Measurements from ENCODE around the gene ZBTB16.

ZBTB16 gene

DNA sequence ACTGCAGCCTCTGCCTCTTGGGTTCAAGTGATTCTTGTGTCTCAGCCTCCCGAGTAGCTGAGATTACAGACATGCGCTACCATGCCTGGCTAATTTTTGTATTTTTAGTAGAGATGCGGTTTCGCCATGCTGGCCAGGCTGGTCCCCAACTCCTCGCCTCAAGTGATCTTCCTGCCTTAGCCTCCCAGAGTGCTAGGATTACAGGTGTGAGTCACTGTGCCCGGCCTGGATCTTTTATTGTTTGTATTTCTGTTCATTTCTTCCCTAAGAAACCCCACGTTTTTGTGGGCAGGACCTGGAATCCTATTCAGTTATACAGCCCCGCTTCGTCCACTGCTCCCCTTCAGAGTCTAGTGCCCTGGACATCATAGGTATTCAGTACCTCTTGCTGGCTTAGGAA is 28.7 kb downstream of the ZBTB16 start:
- no peak for DNase-seq

GRCh38 chr11:114088836-114089235 is 29.3 kb downstream of the ZBTB16 start:
- no peak for DNase-seq

DNA sequence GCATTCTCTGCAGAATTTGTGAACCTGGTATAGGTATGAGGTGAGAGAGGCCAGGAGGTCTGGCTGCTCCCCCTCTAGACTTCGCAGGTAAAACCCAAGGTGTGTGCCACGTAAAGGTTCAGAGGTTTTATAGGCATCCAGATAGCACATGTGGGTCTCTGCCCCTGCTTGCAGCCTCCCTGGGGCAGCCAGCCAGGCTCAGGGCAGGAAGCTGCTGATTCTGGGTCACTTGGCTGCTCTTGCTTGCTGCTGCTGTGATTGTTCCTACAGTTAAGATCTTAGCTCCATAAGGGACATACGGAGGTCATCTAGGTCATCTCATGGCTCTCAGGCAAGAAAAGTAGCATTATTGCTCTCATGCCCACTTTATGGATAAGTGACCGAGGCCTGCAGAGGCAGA is 30.2 kb downstream of the ZBTB16 start:
- no peak for DNase-seq

DNA sequence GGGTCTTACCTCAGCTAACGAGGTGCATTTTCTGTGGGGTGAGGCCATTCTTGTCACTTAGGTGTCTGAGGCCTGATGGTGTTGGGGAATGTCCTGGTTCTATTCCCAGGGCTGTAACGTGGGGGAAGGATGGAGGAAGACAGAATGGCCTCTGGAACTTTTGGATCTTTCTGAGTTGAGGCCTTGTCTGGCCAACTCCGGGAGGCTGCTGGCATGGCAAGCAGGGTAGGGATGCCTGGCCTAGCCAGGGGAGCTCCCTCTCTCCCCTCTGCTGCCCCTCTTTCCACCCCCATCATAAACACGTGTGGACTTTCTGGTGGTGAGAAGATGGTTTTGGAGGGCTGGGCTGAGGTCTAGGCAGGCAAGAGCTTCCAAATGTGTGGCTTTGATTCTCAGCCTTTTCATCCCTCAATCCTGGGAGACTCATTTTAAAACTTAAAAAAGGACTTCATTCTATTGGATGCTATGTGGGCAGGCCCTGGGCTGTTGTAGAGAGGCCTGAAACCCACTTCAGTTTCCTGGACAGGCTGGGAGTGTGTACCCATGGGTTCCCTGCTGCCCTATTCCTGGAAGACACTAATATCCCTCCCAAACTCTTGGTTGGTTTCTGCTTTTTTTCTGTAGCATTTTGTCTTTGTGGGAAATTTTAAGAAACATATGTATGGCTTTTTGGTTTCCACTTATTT is 30.9 kb downstream of the ZBTB16 start:
- no peak for DNase-seq

DNA sequence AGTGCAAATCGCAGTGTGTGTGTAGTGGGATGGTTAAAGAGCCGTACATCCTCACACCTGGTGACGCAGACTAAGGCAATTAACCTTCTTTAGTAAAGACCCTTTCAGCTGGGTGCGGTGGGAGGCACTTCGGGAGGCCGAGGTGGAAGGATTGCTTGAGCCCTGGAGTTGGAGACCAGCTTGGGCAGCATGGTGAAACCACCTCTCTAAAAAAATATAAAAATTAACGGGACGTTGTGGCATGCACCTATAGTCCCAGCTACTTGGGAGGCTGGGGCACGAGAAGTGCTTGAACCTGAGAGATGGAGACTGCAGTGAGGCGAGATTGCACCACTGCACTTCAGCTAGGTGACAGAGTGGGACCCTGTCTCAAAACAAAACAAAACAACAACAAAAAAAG is 31.5 kb downstream of the ZBTB16 start:
- DNase-seq, result no peak

GRCh38 chr11:114091516-114092397 is 32.2 kb downstream of the ZBTB16 start:
- no peak for DNase-seq

DNA sequence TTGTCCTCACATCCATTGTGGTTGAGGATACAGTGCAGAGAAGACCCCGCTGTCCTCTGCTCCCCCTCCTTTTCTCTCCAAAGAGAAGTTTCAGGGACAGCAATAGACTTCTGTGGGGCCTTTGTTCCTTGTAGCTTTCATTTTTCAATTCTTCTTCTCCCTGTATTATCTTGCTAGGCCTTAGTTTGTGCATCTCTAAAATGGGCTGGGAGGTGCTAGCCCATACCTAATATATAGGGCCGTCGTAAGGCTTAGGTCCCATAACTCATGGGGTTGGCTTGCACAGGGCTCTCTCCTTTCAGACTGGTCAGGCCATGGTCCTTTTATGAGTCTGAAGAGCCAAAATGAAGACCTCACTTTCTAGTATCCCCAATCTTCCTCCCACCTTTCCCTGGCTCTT is 33.0 kb downstream of the ZBTB16 start:
- no peak for DNase-seq

DNA sequence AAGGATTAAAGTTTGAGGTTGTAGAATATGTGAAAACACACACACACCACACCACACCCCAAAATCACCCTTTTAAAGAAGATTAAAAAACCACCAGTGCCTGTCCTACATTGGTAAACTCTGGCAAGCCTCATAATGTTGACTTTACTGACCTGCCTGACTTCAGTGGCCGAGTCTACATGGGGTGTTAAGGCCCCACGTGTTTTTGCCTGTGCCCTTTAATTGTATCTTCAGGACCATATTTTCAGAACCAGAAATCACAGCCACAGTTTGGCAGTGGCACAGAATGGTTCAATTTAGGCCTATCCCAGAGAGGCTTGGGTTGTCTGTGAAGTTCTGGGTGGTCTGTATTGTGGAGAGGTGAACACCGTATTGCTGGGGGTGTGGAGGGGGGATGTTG is 33.4 kb downstream of the ZBTB16 start:
- DNase-seq, result no peak

GRCh38 chr11:114094516-114094915 is 35.0 kb downstream of the ZBTB16 start:
- no peak for DNase-seq

- no peak for DNase-seq
Measured at GRCh38 chr11:114095899-114096298, 36.4 kb downstream of the ZBTB16 start.

DNA sequence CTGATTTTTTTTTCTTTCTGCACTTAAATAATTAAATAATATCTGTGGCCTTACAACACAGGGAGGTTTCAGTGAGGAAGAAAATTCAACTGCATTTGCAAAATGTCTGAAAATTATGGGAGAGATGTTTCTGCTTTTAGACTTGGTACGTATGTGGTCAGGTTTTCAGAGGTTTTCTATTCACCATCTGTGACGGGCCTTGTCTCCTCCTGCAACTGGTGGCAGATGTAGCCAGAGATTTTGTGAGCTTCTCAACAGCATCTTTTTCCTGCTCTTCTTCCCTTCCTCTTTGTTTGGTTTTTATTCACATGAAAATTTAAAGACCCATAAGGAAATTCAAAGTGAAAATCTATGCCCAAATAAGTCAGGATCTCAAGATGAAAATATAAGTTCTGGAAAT is 38.3 kb downstream of the ZBTB16 start:
- DNase-seq, result no peak

DNA sequence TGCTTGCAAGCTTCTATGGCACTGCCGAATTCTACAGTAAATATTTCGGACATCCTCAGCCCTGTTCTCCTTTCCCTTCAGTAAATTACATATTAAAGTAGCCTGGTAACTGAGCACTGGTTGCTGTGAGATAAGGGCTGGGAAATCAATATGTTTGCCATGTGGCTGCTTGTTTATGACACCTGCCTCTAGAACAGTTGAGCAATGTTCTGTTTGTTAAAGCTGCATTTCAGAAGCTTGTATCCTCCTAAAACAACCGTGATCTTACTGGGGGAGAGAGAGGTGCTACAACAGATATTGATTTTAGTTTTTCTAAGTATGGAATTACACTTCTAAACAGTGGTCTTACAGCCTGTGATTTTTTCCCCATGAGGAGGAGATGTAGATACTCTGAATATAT is 39.4 kb downstream of the ZBTB16 start:
- DNase-seq, result no peak

DNA sequence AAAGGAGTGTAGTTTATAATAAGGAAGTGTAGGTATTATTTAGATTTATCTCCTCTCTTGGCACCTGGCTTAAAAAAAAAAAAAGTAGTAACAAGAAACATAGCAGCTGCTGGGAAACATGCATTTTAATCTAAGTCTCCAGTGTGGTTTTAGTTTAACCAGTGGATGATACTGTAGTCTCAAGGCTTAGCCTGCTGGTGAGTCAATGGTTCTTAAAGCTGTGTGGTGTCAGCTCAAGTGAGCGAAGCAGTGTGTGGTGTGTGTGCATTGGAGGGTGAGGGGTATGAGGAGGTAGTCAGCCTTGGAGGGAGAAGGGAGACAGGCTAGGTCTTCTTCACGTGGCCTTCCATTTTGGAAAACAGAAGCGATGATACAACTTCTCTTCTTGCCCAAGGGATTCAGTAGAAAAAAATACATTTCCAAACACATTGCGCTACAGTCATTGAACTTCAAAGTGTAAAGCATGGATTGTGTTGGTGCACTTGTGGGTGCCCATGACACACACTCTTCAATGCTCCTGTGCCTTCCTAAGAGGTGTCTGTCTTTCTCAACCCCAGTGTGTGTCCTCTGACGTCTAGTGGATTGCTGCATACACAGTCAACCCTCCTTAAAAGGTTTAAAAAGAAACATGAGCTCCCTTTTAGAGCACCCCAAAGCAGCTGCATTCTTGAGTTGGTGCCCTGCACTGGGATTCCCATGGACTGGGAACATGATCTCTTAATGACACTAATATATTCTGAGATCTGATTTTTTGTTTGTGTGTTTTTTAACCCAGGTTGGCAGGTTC is 40.1 kb downstream of the ZBTB16 start:
- DNase-seq, result no peak

DNA sequence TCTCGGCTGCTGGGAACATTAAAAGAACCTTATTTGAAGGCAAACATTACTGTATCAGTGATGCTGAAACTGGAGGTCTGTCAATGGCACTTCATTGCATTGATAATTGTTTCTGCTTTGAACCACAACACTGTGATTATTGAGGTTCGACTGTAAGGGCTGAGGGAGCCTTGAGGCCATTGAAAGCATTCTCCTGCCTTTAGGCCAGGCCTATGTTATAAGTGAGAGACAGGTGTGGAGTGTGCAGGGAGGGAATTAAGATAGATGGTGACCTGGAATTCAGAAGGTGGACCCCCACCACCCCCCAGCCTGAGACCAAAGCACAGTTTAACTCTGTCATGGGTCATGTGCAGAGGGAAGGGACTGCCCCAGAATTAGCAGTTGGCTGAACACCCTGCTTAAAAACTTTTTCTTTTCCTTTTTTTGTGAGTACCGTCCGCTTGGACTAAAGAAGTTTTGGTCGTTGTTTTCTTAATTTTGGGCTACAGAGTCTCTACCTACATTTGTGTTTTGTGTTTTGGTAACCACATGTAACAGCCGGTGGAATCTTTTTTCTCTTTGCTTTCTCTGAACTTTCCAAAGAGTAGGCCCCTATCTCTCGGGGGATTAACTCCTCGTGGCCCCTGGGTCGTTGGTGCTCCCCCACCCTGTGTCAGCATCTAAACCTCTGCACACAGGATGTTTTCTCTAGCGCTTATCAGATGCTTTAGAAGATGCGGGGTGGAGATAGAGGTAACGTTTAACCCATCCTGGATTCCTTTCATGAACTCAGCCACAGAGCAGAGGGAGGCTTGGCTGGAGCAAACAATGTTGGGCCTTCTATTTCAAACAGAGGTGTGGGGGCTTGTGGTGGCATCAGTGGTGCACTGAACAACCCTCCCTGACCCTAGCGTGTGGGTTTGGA is 43.7 kb downstream of the ZBTB16 start:
- no peak for DNase-seq

DNA sequence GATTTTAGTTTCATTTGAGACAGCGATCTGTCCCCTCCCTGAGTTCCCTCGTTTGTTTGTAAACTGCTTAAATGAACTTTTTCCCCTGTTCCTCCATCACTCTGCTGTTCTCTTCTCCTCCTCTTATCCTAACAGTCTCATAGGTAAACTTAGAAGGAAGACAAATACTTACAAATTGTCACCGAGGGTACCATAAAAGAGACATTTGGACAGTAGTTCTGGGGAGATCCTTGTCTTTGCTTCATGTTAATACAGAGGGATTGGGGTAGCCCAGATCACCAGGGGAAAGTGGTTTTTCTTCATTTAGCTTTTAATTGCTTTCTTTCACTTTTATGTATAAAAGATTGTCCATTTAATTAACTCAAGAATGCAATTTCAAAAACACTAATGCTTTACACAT is 46.1 kb downstream of the ZBTB16 start:
- DNase-seq, result no peak

DNA sequence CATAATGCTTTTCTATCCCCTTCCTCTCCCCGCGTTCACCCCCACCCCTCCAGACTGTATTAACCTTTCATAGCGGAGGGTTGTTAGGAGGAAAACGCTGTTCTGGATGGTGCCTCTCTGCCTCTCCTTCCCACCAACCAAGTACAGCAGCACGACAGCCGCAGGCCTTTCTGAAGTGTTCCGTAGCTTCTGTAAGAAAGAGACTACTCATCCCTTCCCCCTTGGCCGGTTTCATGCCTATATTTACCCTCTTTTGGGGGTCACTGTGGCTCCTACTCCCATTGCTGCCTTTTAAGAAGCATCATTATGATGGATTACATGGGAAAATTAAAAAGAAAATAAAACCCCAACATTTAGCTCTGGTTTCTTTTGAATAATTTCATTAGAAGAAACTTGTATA is 46.5 kb downstream of the ZBTB16 start:
- no peak for DNase-seq

DNA sequence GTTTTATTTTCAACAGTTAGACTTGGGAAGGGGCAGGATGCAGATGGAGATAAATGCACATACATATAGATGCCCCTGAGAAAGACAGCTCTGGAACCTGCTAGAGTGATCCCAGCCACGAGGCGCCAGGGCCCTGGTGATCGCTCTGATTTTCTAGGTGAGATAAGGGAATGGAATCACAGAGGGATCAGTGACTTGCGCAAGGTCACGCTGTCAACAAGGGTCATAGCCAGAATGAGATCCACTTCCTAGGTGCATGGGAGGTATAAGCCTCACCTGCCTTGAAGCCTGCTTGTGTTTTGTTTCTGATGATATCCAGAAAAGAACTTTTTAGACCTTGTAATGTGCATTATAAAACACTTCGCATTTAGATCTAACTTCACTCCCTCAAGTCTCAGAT is 47.5 kb downstream of the ZBTB16 start:
- DNase-seq, result no peak

- no peak for DNase-seq
Measured at GRCh38 chr11:114108501-114109205, 49.1 kb downstream of the ZBTB16 start.

DNA sequence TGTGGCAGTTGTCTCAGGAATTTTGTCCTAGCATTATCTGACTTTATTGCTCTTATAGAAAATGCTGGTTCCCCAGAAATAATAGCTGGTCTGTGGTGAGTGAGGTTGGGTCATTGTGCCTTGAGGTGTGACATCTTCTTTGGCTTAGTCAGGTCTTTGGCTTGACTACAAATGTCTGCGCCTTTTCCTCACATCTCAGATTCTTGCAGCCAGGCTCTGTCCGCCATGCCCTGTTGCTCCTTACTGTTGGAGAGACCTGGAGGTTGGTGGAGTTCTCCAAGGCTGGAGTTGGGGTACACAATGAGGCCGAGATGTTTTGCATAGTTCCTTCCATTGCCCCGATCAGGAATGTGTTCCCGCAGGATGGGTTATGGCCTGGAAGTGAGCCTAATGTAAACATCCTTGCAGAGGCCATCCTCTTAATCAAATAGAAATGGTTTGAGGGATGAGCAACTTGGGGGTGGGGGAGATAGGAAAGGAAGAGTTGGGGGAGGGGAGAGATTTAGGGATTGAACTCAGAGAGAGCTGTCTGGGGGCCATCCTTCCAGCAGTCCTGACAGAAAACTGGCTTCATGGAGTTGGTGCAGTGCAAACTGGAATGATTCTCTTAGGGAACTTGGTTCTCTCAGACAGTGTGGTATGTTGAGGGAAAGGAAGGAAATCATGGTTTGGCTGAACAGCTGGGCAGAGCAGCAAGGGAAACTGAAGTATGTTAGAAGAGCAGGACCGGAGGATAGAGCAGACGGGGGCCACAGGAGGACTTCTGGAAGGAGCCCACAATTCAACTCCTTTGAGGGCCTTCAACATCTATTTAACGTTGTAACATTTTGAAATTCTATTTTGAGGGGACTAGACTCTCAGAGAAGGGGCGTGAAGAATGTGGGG is 49.9 kb downstream of the ZBTB16 start:
- DNase-seq, result no peak

DNA sequence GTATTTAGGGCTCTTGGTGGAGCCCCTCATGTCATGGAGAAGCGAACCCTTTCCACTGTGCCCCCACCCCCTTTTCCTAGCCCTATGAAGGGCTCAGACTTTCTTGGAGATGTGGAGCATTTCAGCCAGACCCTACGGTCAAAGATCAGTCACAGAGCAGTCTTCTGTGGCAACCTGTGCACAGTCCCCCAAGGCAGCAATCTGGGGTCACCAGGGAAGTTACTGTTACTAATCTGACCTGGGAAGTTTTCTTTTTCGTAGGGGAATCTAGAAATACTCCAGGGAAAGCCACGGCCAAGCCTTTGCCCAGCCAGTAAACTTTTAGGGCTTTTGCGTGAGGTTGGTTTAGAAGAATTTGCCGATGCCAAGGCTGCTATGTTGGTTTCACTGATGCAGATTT is 50.6 kb downstream of the ZBTB16 start:
- no peak for DNase-seq
